CD14-positive monocyte (primary cell): ENCODE data around the gene MED13L. TPM values are rescaled to one million over a fixed set of nuclear protein-coding genes. Genes with fewer than 3 reads are reported as not detected.

Experiments used
- DNase-seq, 3 donors: peaks; one replicate each; pipeline ENCODE4 v3.0.0-alpha.2; 2011 to 2022
- H2AFZ ChIP-seq: 2 replicates; pipeline ENCODE4 v1.6.0; 2012; ENCODE audit warnings: mild to moderate bottlenecking, low read depth, low read length, inconsistent platforms; ENCODE audit not compliant: insufficient read depth, poor library complexity, severe bottlenecking
- H3K27ac ChIP-seq, 2 donors: 1 replicate in 1 of 2; 2 replicates in 1 of 2; pipeline ENCODE4 v1.5.1; 2012 to 2013; ENCODE audit warnings: low read length in 2 of 2, control low read depth in 1 of 2, inconsistent platforms in 1 of 2, low read depth in 1 of 2, mild to moderate bottlenecking in 1 of 2
- H3K27me3 ChIP-seq, 2 donors: one replicate each; pipeline versions ENCODE4 v1.6.0 to v1.6.1; 2011 to 2013; ENCODE audit warnings: low read length in 2 of 2; ENCODE audit not compliant: control insufficient read depth in 2 of 2, insufficient read depth in 2 of 2
- H3K36me3 ChIP-seq, 2 donors: replicated peaks in 1 of 2; 1 replicate in 1 of 2; 2 replicates in 1 of 2; pipeline versions ENCODE4 v1.5.1 to v1.6.1; 2012 to 2013; ENCODE audit warnings: low read length in 2 of 2, control low read depth in 1 of 2, inconsistent platforms in 1 of 2, mild to moderate bottlenecking in 1 of 2; ENCODE audit not compliant: insufficient read depth in 2 of 2, control insufficient read depth in 1 of 2
- H3K4me1 ChIP-seq, 2 donors: 1 replicate in 1 of 2; 2 replicates in 1 of 2; pipeline versions ENCODE4 v1.5.1 to v1.6.1; 2012 to 2013; ENCODE audit warnings: low read length in 2 of 2, control low read depth in 1 of 2, inconsistent platforms in 1 of 2, mild to moderate bottlenecking in 1 of 2, moderate library complexity in 1 of 2; ENCODE audit not compliant: insufficient read depth in 2 of 2, control insufficient read depth in 1 of 2
- H3K4me2 ChIP-seq: replicated peaks from 2 replicates; pipeline ENCODE3; 2012; ENCODE audit warnings: low read length, moderate library complexity, mild to moderate bottlenecking; ENCODE audit not compliant: poor library complexity, severe bottlenecking; ENCODE audit errors: extremely low read depth
- H3K4me3 ChIP-seq, 3 experiments: fragments of 200-600 bp in 1 of 3; sonication (generic) in 1 of 3; replicated peaks in 1 of 3; 1 replicate in 2 of 3; 2 replicates in 1 of 3; pipeline ENCODE4 v1.5.1; 2011 to 2013; ENCODE audit warnings: low read length in 3 of 3, mild to moderate bottlenecking in 3 of 3, control low read depth in 2 of 3, low read depth in 2 of 3, inconsistent platforms in 1 of 3, moderate library complexity in 1 of 3
- H3K79me2 ChIP-seq: 2 replicates; pipeline ENCODE4 v1.6.0; 2012; ENCODE audit warnings: mild to moderate bottlenecking, control low read depth, inconsistent platforms, low read length, moderate library complexity; ENCODE audit not compliant: insufficient read depth
- H3K9ac ChIP-seq: 2 replicates; pipeline ENCODE4 v1.6.0; 2017; ENCODE audit warnings: low read length, mild to moderate bottlenecking; ENCODE audit not compliant: insufficient read depth, poor library complexity, severe bottlenecking
- H3K9me3 ChIP-seq, 2 donors: replicated peaks in 1 of 2; 1 replicate in 1 of 2; 2 replicates in 1 of 2; pipeline versions ENCODE4 v1.5.1 to v1.6.1; 2012 to 2013; ENCODE audit warnings: low read length in 2 of 2, control low read depth in 1 of 2; ENCODE audit not compliant: control insufficient read depth in 1 of 2, insufficient read depth in 1 of 2
- H4K20me1 ChIP-seq: 2 replicates; pipeline ENCODE4 v1.6.0; 2012; ENCODE audit warnings: mild to moderate bottlenecking, low read length, control low read depth, moderate library complexity; ENCODE audit not compliant: insufficient read depth
- H3K27ac Mint-ChIP-seq, 7 donors: one replicate each; pipeline ENCODE4 v1.8.0; 2020; ENCODE audit warnings: mild to moderate bottlenecking in 7 of 7, mixed read lengths in 7 of 7, moderate library complexity in 6 of 7, inconsistent platforms in 2 of 7
- H3K27me3 Mint-ChIP-seq, 3 donors: one replicate each; pipeline ENCODE4 v1.8.0; 2021 to 2022; ENCODE audit warnings: low read depth in 3 of 3, mild to moderate bottlenecking in 3 of 3, mixed read lengths in 3 of 3, moderate library complexity in 3 of 3, inconsistent platforms in 1 of 3
- H3K36me3 Mint-ChIP-seq, 2 donors: one replicate each; pipeline ENCODE4 v1.8.0; 2020; ENCODE audit warnings: mixed read lengths in 2 of 2, inconsistent platforms in 1 of 2, mild to moderate bottlenecking in 1 of 2
- H3K4me1 Mint-ChIP-seq: one replicate; pipeline ENCODE4 v1.8.0; 2020; ENCODE audit warnings: mild to moderate bottlenecking, mixed read lengths
- H3K4me3 Mint-ChIP-seq, 2 donors: one replicate each; pipeline ENCODE4 v1.8.0; 2020; ENCODE audit warnings: mild to moderate bottlenecking in 2 of 2, mixed read lengths in 2 of 2, moderate library complexity in 1 of 2
- H3K9me3 Mint-ChIP-seq, 7 donors: one replicate each; pipeline ENCODE4 v1.8.0; 2020 to 2022; ENCODE audit warnings: mixed read lengths in 7 of 7, mild to moderate bottlenecking in 6 of 7, moderate library complexity in 6 of 7, inconsistent platforms in 2 of 7
- CTCF ChIP-seq: fragments of 200-600 bp; IDR thresholded peaks from one replicate; pipeline ENCODE4 v1.8.0; 2022; ENCODE audit warnings: antibody characterized with exemption, mild to moderate bottlenecking
- WGBS: methylation state at CpG from one replicate; pipeline ENCODE4 v1.1.5; 2013; ENCODE audit warnings: missing lambda C conversion rate; ENCODE audit not compliant: insufficient coverage; 5-methylcytosine and 5-hydroxymethylcytosine counted together
- intact Hi-C, 2 donors: fragments of 100-400 bp; cut with micrococcal nuclease; formaldehyde crosslinking; loops; one replicate each; pipeline versions ENCODE4 v1.15.0 to v1.15.1; 2023
- polyA plus RNA-seq, 3 donors: library from polyadenylated mRNA; depleted of rRNA in 1 of 3; unstranded in 2 of 3; stranded (reverse) in 1 of 3; fragments of 300-500 nt in 2 of 3; fragments of >200 nt in 1 of 3; fragmentation: Illumina TruSeq in 2 of 3; gene quantifications; 1 replicate in 2 of 3; 2 replicates in 1 of 3; pipeline ENCODE4 v1.2.3, GENCODE V29; 2012 to 2021

The MED13L gene
- polyA plus RNA-seq, 3 donors, result 4.4 to 42.0 (median 7.5) TPM

GRCh38 chr12:115930336-115930735 is 347.2 kb downstream of the MED13L start:
- Histone ChIP-seq H3K27ac (no peak overlapping the region), H3K27me3 (no peaks in the 10 kb centered on the region), H3K4me1 (no peaks in the 10 kb centered on the region), H2AFZ (no peak overlapping the region), H3K9me3 (no peaks in the 10 kb centered on the region), H3K36me3 (no peaks in the 10 kb centered on the region), H3K79me2 (no peaks in the 10 kb centered on the region), H4K20me1 (no peaks in the 10 kb centered on the region), H3K4me3 (no peak overlapping the region), H3K9ac (no peak overlapping the region), H3K4me2 (no peak overlapping the region)
- no peaks in the 10 kb centered on the region for H3K4me1 Mint-ChIP-seq
- no peak for TF ChIP-seq CTCF
- peaks cover 3 to 14% (median 8%) of the 10 kb centered on the region in 3 donors for H3K27me3 Mint-ChIP-seq
- intact Hi-C loops, result no loop called here
- DNase-seq, result no peak
- H3K4me3 Mint-ChIP-seq, result no peak overlapping the region
- 94% methylated on average over 3 of the region's 5 CpGs for WGBS
- H3K9me3 Mint-ChIP-seq, result peaks cover 0 to 7% (median 0%) of the 10 kb centered on the region in 7 donors
- no peak overlapping the region for H3K27ac Mint-ChIP-seq
- no peaks in the 10 kb centered on the region for H3K36me3 Mint-ChIP-seq

GRCh38 chr12:115926037-115926670 is 351.3 kb downstream of the MED13L start:
- Histone ChIP-seq H2AFZ (no peak overlapping the region), H3K27ac (no peak overlapping the region), H3K36me3 (no peaks in the 10 kb centered on the region), H3K9ac (no peak overlapping the region), H3K4me2 (no peak overlapping the region), H3K4me3 (no peak overlapping the region), H3K4me1 (no peaks in the 10 kb centered on the region), H3K27me3 (no peaks in the 10 kb centered on the region), H3K9me3 (peaks cover 6 to 7% of the 10 kb centered on the region in 2 donors), H4K20me1 (no peaks in the 10 kb centered on the region), H3K79me2 (no peaks in the 10 kb centered on the region)
- H3K9me3 Mint-ChIP-seq, result peaks cover 0 to 16% (median 9%) of the 10 kb centered on the region in 7 donors
- H3K4me3 Mint-ChIP-seq, result no peak overlapping the region
- 88% methylated on average over 3 of the region's 8 CpGs for WGBS
- no peaks in the 10 kb centered on the region for H3K36me3 Mint-ChIP-seq
- no peak for DNase-seq
- peaks cover 9 to 17% (median 17%) of the 10 kb centered on the region in 3 donors for H3K27me3 Mint-ChIP-seq
- no peaks in the 10 kb centered on the region for H3K4me1 Mint-ChIP-seq
- intact Hi-C loops, result no loop called here
- H3K27ac Mint-ChIP-seq, result no peak overlapping the region
- no peak for TF ChIP-seq CTCF
